Urothelium cell line (cell line): ENCODE results near the gene SCAF11.

Experiments used
- DNase-seq: peaks from one replicate; pipeline ENCODE4 v3.0.0; 2011; ENCODE audit warnings: low spot score, mixed read lengths
- FAIRE-seq: peaks from 2 replicates; lab custom pipeline; 2011; peaks lifted over from hg19 to GRCh38; lab: Jason Lieb, UNC

Gene SCAF11

DNA sequence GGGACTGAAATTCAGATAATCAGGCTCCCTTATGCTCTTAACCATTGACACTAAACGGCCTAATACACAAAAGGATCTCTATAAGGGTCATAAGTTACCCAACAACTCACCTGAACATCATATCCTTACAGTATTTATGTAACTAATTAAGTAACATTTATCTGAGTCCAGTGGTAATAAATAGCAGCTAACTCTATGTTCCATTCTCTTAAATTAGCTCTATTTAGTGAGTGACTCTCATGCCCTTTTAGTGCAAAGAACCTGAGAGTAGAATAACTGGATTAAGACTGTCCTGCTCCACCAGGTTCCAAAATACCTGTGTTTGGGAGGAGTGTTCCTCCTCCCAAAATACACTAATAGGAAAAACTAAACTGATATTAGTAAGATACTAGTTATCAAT, 9.8 kb downstream of the SCAF11 start:
- FAIRE-seq, result no peak
- DNase-seq, result no peak

DNA sequence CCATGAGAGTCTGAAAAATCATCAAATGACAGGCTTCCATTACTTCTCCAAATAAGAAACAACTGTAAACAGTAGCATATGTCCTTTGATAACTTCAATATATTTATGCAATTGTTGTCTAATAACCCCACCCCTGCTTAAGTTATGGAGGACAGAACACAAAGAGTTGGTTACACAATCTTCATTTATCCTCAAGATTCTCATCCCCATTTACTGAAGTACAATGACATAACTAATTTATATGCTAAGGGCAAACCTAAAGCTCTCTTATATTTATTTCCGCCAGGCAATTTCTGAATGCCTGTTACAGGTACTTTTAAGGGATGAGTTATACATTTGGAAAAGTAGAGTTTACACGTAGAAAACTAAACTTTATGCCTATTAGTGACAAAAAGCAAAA, 12.3 kb downstream of the SCAF11 start:
- FAIRE-seq (no peak), DNase-seq (no peak)

DNA sequence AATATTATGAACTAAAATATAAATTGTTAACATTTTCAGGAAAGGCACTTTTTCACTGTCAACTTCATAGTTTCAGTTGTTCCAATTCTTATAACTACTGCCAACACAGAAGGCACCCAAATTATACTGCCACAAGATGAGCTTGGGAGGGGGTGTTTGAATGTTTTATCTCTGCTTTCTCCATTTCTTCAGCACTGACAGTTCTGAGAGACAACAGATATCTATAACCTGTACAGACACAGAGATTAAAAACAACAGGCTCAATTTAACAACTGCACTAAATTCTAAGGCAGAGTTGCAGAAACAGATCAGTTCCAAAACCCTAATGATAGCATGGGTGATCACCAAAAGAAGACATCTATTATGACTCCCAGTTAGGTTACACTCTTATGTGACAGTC, 12.8 kb downstream of the SCAF11 start:
- DNase-seq, result no peak
- no peak for FAIRE-seq

DNA sequence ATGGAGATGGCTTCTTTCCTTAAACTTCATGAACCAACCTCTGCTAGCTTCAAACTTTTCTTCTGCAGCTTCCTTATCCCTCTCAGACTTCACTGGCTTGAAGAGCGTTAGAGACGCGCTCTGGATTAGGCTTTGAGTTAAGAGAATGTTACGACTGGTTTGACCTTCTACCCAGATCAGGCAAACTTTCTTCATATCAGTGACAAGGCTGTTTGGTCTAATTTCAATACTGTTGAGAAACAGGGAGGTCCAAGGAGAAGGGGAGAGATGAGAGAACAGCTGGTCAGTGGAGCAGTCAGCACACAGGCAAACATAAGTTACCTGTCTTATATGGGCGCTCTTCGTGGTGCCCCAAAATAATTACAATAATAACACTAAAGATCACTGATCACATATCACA, 14.9 kb downstream of the SCAF11 start:
- FAIRE-seq (no peak), DNase-seq (no peak)

DNA sequence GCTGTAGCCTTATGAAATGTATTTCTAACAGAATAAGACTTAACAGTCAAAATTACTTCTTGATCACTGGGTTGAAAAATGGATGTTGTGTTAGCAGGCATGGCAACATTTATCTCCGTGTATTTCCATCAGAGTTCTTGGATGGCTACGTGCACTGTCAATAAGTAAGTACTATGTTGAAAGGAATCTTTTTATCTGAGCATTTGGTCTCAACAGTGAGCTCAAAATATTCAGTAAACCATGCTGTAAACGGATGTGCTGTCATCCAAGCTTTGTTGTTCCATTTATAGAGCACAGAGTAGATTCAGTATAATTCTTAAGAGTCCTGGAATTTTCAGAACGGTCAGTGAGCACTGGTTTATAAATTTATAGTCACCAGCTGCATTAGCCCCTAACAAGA, 15.5 kb downstream of the SCAF11 start:
- no peak for DNase-seq
- no peak for FAIRE-seq

DNA sequence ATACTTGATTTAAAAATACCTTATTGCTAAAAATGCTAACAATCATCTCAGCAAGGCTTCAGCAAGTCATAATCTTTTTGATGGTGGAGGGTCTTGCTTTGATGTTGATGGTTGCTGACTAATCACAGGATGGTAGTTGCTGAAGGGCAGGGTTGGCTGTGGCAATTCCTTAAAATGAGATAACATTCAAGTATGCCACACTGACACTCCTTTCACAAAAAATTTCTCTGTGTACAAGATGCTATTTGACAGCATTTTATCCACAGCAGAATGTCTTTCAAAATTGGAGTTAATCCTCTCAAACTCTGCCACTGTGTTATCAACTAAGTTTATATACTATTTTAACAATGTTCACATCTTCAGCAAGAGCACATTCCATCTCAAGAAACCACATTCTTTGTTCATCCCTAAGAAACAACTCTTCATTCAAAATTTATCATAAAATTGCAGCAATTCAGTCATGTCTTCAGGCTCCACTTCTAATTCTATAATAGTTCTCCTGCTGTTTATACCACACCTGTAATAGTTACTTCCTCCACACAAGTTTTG, 16.1 kb downstream of the SCAF11 start:
- DNase-seq (no peak), FAIRE-seq (no peak)

DNA sequence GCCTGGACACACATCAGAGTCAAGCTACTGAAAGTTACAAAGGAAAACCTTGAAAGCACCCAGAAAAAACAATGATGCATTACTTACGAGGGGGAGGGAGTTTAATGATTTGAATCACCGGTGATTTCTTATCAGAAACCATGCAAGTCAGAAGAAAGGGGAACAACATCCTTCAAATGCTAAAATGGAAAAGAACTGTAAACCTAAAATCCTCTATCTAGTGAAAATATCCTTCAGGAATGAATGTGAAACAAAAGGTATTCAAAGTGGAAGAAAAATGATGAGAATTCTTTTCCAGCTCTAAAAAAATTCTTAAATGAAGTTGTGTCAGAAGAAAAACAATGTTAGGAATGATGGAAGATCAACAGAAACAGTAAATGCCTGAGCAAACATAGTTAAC, 16.8 kb downstream of the SCAF11 start:
- DNase-seq (no peak), FAIRE-seq (no peak)

DNA sequence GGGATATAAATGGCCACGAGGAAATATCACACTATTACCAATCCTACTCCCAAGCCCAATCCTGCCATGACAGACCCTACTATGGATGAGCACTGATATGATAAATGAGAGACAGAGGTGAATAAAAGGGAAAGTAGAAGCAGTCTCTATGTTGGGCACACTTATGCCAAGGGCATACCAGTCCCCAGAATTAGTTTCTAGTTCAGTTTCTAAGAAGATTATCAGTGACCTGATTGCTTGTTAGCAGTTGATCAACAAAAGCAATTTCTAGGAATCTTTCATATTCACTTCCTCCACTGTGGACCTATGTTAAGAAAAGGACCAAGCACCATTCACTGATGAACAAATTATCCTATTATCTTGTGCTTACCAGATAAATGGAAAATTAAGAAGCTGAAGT, 20.0 kb downstream of the SCAF11 start:
- no peak for FAIRE-seq
- DNase-seq, result no peak

DNA sequence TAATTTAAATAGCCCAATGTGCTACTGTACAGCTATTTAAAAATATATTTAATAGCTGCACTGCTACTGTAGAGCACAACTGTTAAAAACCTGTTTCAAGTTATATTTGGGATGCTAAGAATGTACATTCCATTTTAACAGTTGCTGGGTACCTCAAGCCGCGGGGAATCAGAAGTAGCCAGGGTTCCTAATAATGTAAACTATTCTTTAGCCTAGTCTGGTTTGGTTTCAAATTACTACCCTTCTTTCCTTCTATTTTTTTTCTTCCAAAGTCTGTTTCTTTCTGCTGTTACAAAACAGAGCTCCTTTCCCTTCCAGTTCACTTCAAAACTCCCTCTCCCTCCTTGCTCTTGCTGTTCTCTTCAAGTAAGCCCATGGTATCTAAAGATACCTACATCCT, 21.3 kb downstream of the SCAF11 start:
- FAIRE-seq (no peak), DNase-seq (no peak)

DNA sequence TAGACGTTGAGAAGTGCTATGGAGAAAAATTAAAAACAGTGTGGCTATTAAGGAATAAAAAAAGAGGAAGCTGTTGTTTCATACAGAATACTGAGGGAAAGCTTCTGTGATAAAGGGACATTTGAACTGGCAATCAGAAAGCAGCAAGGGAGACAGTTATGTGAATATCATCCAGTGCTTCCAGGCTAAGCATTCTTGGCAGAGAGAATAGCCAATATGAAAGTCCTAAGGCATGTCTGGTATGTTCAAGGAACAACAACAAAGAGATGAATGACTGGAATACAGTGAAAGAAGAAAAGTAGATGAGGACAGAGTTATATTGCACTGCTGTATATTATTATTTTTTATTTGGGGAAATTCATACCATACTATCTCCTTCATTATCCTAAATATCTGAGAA, 23.9 kb downstream of the SCAF11 start:
- no peak for FAIRE-seq
- peak; percentile 5 for DNase-seq

DNA sequence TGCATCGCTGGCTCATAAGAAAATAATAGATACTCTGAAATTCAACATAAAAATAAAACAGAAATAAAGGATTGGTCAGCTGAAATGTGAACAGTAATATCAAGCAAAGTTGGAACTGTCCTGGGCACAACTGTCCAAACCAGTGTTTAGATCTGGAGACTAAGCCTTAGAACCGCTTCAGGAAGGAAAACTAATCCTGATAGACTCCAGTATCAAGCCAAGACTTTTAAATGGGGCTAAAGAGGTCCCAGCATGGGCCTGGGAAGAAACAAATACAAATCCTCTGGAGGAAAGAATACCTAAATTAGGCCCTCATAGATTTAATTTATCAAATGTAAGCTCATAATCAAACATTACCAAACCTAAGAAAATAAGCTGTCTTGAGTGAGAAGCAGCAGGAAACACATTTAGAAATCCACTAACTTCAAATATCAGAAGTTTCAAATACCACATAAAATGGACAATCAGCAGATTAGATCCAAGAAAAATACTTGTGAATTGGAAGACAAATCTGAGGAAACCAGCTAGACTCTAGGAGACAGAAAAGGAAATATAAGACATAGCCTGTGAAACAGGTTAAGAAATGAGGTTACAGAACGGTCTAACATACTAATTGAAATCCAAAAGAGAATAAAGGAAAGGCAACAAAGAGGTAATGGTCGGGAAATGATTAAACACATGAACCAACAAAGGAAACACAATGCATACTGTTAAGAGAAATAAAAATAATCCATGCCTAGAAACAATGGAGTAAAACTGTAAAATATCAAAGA, 27.6 kb downstream of the SCAF11 start:
- FAIRE-seq (no peak), DNase-seq (no peak)

DNA sequence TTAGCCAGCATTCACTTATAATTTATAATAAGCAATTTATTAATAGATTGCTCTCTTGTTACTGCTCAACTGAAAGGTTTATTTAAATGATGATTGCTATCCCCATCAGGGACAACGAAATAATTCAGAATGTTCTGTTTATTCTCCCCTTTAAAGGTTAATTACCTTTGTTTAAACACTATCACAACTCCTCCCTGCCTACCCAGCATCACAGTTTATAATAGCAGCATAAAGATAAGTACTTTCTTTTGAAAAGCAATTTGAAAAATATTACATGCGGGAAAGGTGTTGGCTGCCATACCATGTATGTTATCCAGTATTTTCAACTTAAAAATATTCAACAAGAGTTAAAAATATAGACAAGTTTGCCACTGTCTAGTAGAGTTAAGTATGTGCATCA, 30.6 kb downstream of the SCAF11 start:
- DNase-seq, result no peak
- no peak for FAIRE-seq

DNA sequence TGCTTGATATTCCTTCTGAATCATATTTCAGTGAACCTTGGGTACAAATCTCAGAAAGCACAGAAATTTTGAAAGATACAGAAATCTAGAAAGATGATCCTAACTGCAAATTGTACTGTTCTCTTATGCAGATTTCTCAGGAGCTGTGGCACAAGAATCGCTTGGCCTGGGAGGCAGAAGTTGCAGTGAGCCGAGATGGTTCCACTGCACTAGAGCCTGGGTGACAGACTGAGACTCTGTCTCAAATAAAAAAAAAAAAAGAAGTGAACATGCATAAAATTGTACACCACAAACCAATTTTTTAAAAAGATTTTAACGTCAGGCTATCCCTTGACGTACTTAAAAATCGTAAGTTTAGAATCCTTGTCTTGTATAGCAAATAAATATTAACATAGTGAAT, 31.3 kb downstream of the SCAF11 start:
- FAIRE-seq (no peak), DNase-seq (no peak)

DNA sequence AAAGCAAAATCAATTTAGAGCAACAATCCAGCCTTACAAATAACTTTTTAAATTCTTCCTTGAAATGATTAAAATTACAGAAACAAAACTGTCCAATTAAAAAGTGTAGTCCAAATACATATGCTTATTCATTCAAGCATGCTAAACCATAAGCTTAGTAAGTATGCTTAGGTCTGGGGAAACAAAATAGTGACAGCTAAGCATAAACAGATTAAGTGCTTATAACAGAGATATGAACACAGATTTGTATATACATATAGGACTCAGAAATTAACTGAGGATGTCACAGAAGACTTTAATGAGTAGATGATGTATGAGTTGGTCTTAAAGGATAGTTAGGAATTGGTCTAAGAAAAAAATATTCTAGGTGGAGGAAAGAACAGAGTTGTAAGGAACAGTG, 41.8 kb downstream of the SCAF11 start:
- DNase-seq, result no peak
- no peak for FAIRE-seq

DNA sequence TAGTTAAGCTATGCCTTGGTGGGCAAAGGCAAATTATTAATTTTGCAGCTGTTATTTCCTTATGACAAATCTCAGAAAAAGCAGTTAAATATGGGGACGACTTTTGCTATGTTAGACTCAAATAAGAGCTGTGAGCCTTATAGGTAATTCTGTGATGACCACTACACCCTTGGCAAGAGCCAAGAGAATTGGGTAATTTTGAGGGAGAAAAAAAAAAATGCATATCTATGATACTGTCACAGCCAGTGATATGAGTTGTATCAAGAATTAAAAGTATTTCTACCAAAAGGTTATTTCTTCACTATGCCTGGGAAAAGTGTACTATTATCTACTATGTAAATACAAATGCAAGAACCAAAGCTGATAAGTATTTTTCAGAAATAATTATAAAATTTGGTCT, 43.9 kb downstream of the SCAF11 start:
- FAIRE-seq (no peak), DNase-seq (no peak)

DNA sequence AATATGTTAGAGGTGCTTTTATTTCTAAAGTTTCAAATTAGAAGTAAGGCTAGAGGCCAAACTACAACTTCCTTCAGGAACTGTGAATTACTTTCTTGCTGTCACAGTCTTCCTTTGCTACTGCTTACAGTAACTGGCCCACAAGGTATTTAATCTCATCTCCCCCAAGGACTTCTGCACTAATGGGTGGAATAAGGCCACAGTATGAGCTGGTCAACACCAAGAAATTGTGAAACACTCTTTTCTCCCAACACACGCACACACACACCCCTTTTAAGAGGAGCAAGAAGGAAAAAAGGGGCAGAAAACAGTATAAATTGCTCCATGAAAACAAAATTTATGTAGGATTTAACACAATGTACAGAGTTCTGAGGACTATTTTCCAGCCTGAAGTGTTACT, 45.6 kb downstream of the SCAF11 start:
- no peak for DNase-seq
- no peak for FAIRE-seq

DNA sequence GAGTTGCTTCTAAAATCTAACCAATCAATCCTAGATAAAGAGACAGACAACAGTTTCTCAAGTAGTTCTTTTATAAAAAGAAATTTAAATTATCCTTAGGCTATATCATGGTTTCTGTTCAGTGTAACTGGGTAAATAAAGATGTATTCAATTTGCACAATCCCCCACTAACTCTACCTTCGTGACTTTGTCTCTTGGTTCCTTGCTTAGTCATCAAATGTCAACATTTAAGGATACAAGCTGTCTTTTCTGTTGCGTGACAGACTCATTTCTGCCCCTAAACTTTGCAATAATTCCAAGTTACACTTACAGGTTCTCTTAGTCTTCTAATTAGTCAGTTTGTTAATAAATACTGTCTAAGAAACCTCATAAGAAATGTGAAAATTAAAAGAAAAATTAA, 50.6 kb downstream of the SCAF11 start:
- FAIRE-seq (no peak), DNase-seq (no peak)

DNA sequence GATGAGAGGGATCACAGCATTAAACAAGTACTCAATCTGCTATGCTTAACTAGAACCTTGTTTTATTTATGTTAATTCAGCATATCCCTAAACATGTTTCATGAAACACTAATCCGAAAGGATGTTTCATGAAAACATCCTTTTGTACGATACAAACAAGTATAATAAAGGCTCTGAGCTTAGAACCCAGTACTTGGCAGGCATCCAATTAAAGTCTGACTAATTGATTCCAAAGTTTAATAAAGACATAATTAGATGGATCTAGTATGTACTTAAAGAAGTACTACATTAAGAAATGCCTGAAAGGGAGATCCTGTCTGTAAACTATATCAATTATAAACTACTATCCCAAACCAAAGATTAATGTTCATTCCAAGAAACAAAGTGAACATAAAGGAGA, 51.8 kb downstream of the SCAF11 start:
- DNase-seq, result no peak
- no peak for FAIRE-seq

DNA sequence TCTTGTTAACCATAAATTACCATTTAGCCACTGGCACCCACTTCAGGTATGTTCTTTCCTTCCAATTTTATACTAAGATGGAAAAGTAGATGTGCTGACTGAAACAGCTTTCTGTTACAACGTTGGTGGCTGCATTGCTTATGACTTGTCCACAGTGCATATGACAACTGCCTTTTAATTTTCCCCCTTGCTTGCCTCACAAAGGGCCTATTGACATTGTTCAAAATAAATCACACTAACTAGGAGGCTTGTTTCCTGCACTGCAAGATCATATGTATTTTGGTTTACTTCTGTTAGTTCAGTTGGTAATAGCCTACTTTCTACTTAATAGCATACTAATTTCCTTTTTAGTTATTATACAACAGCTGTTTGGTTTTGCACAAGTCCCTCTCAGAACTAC, 55.4 kb downstream of the SCAF11 start:
- DNase-seq, result no peak
- FAIRE-seq, result no peak

DNA sequence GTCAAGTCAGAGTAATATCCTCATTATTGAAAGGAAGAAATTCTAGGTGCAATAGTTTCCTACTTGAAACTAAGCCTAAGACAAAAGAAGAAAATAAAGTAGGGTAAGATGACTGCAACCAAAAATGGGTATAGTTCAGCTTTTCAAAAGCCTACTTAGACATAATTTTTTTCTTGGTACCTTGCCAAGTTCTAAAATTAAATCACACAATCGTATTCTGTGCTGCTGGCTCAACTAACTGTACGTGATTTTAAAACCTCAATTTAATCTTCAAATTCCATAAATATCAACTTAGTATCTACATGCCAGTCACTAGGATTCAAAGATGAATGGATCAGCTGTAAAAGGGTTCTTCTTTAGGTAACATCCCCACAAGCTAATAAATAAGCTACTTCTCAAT, 56.9 kb downstream of the SCAF11 start:
- DNase-seq, result no peak
- FAIRE-seq, result no peak

DNA sequence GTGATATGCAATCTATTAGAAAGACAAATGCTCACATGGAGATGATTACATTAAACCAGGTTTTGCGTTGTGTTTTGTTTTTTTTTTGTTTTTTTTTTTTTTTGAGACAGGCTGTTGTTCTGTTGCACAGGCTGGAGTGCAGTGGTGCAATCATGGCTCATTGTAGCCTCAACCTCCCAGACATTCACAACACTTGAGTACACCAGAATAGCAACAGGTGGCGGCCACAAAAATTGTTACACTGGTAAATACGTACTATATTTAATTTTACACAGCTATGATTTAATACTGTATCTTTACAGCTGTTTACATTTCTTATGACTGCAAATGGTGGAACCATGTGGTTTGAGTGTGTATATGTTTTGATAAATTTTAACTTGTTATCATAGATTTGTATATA, 60.0 kb downstream of the SCAF11 start:
- DNase-seq (no peak), FAIRE-seq (no peak)

DNA sequence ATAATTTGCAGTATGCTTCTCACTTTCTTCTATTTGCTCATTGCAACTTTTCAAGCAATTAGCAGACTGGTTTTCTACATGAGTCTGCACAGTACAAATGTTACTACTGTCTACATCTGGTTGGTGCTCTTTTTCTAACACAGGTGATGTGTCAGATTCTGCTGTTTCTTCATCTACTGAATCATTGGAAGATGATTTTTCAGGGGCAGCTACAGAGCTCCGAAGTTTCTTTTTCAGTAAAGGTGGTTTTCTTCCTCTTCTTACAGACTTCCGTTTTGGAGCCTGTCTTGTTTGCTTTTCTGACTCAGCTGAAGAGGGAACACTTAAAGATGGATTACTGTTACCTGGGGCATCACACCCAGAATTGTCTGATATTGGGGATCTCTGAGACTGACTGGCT, 62.1 kb downstream of the SCAF11 start:
- FAIRE-seq (no peak), DNase-seq (no peak)

DNA sequence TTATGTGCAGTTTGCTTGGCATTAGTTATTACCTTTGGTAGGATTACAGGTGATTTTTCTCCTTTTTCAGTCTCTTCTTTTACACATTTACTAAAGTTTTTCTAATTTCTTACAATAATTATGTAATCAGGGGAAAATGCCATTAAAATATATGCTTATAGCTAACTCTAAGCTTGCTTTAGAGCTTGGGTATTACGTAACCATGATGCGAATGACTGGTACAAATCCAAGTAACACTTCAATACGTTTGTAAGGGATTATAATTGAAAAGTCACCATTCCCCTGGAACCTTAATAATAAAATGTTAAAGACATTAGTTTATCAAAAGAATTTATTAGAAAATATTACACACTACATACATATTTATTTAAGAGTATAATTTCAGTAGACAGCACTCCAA, 71.6 kb downstream of the SCAF11 start:
- no peak for FAIRE-seq

More for the DNA sequence above, 71.6 kb downstream of the SCAF11 start:
- no peak for DNase-seq
